GM19099 (cell line): Measurements from ENCODE around the gene SEC14L3.

Source experiments
- POLR2A ChIP-seq: IDR thresholded peaks from 3 replicates; pipeline ENCODE4 v1.6.1; 2011; ENCODE audit warnings: low read depth; ENCODE audit not compliant: insufficient read length; ENCODE audit errors: extremely low read depth

Gene SEC14L3

DNA sequence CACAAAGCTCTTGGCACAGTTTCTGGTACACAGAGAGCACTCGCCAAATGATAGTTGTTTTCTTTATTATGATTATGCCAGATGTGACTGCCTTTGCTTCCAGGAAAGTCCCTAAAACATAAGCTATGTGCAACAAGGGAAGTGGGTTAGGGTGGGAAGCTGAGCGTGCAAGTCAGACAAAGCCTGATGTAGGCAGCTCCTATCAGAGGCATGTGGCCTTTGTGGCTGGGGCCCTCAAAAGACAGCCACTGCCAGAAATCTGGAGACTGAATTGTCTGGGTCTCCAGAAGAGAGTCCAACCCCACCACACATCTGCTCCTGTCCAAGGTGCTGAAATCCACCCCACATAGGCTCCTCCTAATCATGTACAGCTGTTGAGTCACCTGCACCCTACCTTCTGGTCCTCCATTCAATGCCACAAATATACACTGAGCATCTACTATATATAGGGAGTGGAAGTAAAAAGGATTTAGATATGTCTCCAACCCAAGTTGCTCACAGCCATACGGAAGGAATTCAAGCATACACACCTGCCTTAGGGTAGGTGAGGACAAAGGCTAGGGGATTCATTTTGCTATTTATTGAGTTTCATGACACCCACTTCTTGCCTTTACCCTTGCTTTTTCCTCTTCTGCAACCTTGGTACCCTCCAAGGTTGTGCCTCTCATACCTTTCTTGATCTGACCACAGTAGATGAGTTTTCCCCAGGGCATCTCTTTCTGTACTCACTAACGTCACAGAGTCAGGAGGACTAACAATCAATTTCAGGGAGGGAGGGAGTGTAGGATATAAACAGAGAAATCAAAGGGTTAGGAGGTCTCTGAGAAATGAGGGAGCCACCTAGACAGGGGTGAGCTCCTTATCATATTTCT lies 12.4 kb downstream of the SEC14L3 start:
- TF ChIP-seq POLR2A: no peak

DNA sequence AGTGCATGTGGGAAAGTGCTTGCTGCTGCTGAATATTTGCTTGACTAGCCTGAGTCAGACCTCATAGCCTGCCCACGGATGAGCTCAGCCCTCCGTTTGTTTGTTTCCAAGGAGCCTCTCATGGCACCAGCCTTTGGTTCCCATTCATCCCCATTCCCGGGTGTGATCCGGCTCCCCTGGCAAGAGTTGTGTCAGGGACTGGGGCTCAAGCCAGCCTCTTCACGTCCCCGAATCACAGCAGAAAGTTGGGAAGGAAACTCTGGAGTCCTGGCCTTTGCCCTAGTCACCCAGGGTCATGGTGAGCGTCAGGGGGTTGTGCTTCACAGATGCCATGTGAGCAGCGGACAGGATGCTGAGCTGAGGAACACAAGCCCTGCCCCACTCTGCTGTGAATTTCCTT lies 13.8 kb downstream of the SEC14L3 start:
- TF ChIP-seq POLR2A: no peak

DNA sequence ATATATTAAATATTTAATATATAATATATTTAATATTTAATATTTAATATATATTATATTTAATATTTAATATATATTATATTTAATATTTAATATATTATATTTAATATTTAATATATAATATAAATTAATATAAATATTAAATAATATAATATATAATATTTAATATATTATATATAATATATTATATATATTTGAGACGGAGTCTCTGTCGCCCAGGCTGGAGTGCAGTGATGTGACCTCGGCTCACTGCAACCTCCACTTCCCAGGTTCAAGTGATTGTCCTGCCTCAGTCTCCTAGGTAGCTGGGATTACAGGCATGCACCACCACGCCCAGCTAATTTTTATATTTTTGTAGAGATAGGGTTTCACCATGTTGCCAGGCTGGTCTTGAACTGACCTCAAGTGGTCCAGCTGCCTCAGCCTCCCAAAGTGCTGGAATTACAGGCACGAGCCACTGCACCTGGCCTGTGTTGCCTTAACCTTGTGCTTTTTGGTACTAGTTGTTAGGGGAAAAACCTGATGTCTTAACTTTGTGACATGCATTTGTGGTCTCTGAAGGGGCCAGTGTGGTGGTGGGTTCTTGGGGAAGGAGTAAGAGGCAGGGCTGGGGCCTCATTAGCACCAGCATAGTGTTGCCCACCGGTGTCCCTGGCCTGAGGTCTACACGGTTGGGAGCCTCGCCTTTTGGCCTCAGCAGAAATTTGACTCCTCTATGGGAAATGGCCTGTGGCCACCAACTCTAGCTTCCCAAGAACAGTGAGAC lies 16.6 kb downstream of the SEC14L3 start:
- no peak for TF ChIP-seq POLR2A

DNA sequence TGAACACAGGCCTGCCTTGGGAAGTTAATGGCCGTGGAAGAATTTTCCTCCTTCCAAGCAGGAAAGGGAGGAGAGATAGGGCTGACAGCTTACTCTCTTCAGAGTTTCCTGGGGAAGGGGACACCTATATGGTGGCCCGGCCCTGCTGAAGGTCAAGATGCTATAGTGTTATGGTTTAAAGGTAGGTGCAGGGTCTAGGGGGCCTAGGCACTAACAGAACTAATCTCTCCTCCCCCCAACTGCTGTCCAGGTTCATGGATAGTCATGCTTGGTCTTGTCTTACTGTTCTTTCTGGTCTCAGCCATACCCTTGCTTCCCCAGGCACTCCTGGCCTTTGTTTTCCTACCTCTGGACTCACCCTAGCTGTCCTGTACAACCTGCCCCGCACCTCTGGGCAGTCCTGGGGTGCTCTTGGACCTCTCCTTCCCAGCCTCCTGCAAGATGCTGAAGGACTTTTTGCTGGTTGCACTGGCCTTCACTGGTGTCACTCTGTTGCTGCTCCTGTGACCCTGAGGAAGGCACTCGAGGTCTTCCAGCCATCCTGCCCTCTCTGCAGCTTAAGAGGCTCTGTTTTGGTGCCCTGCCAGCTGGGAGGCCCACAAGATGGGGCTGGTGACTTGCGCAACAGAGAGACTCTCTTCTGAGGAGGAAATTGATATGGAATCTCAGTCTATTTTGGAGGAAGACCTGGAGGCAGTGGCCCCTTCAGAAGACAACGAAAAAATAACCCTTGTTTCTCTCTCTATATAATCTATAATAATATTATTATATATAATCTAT lies 17.9 kb downstream of the SEC14L3 start:
- no peak for TF ChIP-seq POLR2A

DNA sequence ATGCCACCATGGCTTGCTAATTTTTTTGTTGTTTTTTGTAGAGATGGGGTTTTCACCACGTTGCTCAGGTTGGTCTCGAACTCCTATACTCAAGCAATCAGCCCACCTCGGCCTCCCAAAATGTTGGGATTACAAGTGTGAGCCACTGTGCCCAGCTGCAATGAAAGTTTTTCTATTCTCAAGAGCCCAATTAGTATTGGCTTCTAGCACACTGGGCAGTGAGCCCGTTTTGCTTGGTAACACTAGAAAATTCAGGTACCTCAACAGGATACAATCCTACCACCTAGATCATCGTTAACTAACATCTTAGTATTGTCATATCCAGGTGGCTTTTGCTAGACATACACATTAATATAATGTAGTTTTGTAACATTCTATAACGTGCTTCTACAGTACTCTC lies 19.0 kb downstream of the SEC14L3 start:
- no peak for TF ChIP-seq POLR2A

DNA sequence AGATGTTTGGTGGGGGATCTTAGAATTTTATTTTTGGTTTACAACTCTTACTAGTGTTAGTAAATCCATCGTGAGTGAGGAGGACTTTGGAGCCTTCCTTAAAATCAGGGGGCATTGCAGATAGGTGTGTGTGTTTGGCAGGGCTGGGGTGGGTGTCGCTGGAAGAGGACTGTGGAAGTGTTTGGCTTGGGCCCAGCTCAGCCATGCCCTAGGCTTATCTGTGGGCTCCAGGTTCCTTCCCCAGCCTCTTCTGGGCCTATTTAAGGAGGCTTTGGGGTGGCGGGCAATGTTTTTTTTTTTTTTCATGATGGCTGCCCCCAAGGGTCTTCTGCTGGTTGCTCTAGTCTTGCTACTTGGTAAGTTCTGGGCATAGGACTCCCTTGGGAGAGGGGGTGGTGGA lies 24.2 kb downstream of the SEC14L3 start:
- TF ChIP-seq POLR2A: no peak

DNA sequence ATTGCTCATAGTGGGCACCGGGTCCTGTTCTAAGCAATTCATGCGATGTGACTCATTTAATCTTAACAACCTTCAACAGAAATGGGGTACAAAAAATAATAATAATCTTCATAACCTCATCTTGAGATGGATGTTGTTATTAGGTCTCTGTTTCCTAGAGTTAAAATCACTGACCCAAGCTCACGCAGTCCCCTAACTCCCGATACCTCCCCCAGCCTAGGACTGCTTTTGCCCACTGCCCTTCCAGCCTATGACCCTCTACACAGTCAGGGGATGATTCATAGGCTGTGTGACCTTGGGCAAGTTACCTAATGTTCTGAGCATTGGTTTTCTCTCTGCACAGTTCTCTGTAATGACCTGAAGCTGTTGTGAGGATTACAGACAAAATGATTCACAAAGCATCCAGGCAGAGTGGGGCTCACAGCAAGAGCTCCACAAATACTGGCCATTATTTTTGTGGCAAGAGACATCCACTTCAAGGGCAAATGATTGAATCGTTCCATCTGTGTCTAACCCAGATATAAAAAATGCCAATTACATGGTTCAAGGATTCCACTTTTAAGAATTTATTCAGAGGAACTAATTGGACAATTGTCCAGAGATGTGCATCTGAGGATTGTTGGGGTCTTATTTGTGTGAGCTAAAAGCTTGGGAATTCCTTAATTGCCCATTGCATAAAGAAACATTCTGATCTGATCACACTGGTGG lies 26.2 kb downstream of the SEC14L3 start:
- no peak for TF ChIP-seq POLR2A

DNA sequence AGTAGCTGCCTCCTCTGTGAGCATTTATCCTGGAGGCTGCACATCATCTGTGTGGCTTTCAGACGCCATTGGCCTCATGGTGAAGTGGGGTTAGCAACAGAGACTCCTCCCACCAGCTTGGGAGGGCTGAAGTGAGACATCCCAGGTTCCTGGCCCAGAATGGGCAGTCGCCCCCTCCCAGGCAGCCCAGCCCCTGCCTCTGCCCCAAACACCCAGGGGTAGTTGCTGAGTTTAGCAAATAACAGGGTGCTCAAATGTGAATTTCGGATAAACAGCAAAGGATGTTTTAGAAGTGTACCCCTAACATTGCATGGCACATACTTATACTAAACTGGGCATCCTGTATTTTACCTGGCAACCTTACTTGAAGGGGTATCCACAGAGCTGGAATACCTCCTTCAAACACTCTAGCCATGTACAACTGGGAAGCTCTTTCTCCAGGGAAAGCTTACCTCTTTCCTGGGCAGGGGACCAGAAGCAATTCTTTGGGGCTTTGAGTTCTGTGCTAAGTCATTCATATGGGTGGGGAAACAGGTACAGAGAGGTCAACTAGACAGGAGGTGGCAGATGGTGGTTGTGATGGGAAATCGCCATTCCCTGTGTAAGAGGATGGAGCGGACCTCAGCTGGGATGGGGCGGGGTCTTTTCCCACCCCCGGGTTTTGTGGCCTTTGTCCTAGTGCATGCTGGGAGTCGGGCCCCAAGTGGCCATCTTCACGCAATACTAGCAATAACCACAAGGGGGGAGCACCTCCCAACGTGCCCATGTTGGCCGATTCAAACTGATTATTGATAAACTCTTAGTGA lies 27.0 kb downstream of the SEC14L3 start:
- no peak for TF ChIP-seq POLR2A

DNA sequence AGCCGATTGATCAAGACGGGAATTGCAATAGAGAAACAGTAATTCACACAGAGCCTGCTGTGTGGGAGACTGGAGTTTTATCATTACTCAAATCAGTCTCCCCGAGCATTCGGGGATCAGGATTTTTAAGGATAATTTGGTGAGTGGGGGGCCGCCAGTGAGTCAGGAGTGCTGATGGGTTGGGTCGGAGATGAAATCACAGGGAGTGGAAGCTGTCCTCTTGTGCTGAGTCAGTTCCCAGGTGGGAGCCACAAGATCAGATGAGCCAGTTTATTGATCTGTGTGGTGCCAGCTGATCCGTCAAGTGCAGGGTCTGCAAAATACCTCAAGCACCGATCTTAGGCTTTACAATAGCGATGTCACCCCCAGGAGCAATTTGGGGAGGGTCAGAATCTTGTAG lies 30.7 kb downstream of the SEC14L3 start:
- no peak for TF ChIP-seq POLR2A

DNA sequence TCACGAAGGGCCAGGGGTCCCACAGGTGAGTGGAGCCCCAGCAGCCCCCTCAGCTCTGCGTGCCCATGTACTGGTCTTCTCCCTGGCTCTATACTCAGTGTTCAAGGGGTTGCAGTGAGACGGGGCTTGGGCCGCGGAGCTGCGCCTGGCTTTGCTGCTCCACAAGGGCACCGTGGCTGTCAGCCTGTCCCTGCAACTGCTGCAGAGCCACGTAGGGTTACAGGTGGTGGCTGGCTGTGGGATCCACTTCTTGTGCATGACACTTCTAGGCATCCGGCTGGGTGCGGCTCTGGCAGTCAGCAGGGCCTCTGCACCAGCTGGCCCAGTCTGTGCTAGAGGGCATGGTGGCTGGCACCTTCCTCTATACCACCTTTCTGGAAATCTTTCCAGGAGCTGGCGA lies 32.0 kb downstream of the SEC14L3 start:
- no peak for TF ChIP-seq POLR2A

DNA sequence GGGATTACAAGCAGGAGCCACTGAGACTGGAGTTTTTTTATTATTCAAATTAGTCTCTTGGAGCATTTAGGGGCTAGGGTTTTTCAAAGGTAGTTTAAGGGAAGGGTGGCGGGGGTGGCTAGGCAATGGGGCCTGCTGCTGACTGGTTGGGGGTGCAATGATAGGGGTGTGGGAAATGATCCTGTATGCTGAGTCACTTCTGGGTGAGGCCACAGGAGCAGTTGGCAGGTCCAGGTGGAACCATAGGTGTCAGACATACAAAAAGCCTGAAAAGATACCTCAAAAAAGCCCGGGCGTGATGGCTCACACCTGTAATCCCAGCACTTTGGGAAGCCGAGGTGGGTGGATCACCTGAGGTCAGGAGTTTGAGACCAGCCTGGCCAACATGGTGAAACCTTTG lies 32.6 kb downstream of the SEC14L3 start:
- no peak for TF ChIP-seq POLR2A

DNA sequence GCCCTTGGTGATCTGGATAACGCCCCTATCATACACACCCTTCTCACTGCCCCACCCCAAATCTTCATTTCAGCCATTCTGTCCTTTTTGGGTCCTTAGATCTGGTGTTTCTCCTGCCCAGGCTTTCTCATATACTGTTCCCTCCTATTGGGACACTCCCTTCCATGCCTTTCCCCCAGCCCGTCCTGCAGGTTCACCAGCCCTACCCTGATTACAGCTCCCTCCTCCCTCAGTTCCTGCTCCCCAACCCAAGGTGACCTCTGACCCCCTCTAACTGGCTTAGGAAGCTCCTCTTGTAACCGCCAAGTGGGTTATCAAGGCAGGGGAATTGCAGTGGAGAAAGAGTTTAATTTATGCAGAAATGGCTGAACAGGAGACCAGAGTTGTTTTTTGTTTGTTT lies 33.3 kb downstream of the SEC14L3 start:
- no peak for TF ChIP-seq POLR2A

DNA sequence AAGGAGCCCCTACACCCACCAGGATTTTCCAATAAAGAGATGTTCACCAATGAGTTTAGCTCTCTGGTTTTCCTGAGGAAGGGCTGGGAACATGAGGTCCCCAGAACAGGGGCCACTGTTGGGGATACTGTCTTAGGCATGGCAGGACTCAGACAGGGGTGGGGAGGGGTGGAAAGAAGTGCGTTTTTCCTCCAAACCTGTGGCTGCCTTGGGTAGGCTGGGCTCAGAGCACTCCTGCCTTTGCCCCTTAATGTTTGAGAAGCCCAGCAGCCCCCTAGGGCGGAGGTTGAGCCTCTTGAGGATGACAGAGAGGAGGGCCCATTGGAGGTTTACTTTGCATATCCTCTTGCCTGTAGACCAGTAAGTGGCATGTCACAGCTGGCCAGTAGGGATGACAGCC lies 35.6 kb downstream of the SEC14L3 start:
- TF ChIP-seq POLR2A: no peak

DNA sequence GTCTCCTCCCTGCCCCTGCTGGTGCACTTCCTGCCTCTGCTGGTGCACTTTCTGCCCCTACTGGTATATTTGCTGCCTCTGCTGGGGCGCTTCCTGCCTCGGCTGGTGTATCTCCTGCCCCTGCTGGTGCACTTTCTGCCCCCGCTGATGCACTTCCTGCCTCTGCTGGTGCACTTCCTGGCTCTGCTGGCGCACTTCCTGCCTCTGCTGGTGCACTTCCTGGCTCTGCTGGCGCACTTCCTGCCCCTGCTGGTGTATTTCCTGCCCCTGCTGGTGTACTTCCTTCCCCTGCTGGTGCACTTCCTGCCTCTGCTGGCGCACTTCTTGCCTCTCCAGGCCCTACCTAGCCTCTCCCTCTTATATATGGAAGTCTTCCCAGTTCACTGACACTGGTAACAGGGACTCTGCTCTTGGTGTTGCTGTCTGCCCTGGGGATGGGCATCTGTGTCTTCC lies 36.1 kb downstream of the SEC14L3 start:
- TF ChIP-seq POLR2A: peak; percentile 22

DNA sequence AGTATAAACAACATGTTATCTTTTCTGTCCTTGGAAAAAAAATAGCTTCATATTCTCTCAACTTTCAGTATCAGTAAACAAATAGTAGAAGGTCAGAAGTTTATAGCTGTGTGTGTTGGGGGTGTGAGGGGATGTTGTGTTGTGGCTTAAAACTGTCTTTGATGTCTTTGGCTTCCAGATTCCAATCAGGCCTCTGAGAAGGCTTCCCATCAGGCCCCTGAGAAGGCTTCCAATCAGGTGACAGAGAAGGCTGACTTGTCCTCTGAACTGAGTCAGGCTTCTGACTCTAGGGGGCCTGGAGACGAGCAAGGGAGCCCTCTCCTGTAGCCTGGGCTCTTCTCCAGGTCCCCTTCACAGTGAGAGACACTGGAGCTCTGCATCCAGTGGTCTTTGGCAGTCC lies 37.0 kb downstream of the SEC14L3 start:
- TF ChIP-seq POLR2A: no peak

DNA sequence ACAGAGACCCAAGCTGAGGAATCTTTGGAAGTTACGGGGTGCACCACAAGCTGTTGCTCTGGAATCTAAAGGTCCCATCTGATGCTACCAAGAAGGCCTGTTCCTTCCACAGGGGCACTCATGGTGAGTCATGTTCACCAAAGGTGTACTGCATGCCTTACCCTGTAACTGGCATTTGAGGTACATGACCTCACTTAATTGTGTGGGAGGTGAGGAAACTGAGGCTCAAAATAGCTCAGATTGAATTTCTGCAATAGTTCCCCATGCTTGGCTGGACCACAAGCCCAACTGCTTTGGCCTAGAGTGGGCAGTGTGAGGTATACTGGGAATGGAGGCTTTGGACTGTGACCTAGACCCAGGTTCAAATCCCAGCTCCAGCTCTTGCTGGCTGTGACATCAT lies 38.0 kb downstream of the SEC14L3 start:
- TF ChIP-seq POLR2A: no peak
